ACC112 (cell line): ENCODE results near the gene PBX1.

ENCODE experiments used
- H2AFZ ChIP-seq: fragments of 200-600 bp; sonication (generic); one replicate; pipeline ENCODE4 v1.6.0; 2017; ENCODE audit warnings: antibody characterized with exemption, low read length; ENCODE audit not compliant: unreplicated experiment
- H3K27ac ChIP-seq: fragments of 200-600 bp; sonication (generic); 2 replicates; pipeline ENCODE4 v1.5.1; 2014; ENCODE audit warnings: low read depth, mild to moderate bottlenecking, antibody characterized with exemption, low read length, moderate library complexity
- H3K27me3 ChIP-seq: fragments of 200-600 bp; sonication (generic); 2 replicates; pipeline ENCODE4 v1.6.1; 2014; ENCODE audit warnings: mild to moderate bottlenecking, antibody characterized with exemption, low read length, moderate library complexity, mixed read lengths; ENCODE audit not compliant: insufficient read depth
- H3K36me3 ChIP-seq: fragments of 200-600 bp; sonication (generic); 2 replicates; pipeline ENCODE4 v1.6.1; 2016; ENCODE audit warnings: mild to moderate bottlenecking, antibody characterized with exemption, low read length, moderate library complexity, mixed read lengths; ENCODE audit not compliant: insufficient read depth
- H3K4me1 ChIP-seq: fragments of 200-600 bp; sonication (generic); one replicate; pipeline ENCODE4 v1.6.1; 2016; ENCODE audit warnings: low read length, mixed read lengths; ENCODE audit not compliant: insufficient read depth, unreplicated experiment, control insufficient read depth
- H3K4me3 ChIP-seq: fragments of 200-600 bp; sonication (generic); 2 replicates; pipeline ENCODE4 v1.5.1; 2014; ENCODE audit warnings: mild to moderate bottlenecking, low read depth, low read length
- H3K79me2 ChIP-seq: fragments of 200-600 bp; sonication (generic); one replicate; pipeline ENCODE4 v1.6.0; 2016; ENCODE audit warnings: low read length; ENCODE audit not compliant: control insufficient read depth, unreplicated experiment, insufficient read depth

The PBX1 gene

GRCh38 chr1:164631751-164632150 lies 72.8 kb downstream of the PBX1 start:
- H3K36me3 ChIP-seq, result no peaks in the 10 kb centered on the region
- H3K79me2 ChIP-seq, result no peaks in the 10 kb centered on the region
- H3K27me3 ChIP-seq, result no peaks in the 10 kb centered on the region
- H3K4me1 ChIP-seq, result peaks cover 5% of the 10 kb centered on the region
- no peak overlapping the region for H2AFZ ChIP-seq
- H3K27ac ChIP-seq, result no peak overlapping the region
- no peak overlapping the region for H3K4me3 ChIP-seq

- H3K4me1 ChIP-seq, result peaks cover 21% of the 10 kb centered on the region
- no peak overlapping the region for H2AFZ ChIP-seq
- H3K79me2 ChIP-seq, result no peaks in the 10 kb centered on the region
- no peaks in the 10 kb centered on the region for H3K27me3 ChIP-seq
- no peak overlapping the region for H3K4me3 ChIP-seq
- no peak overlapping the region for H3K27ac ChIP-seq
- no peaks in the 10 kb centered on the region for H3K36me3 ChIP-seq
These were observed 75.0 kb downstream of the PBX1 start for GRCh38 chr1:164633997-164634396.

GRCh38 chr1:164635059-164635802 lies 76.2 kb downstream of the PBX1 start:
- Histone ChIP-seq H3K4me1 (peaks cover 21% of the 10 kb centered on the region), H3K4me3 (no peak overlapping the region), H3K79me2 (no peaks in the 10 kb centered on the region)

GRCh38 chr1:164635803-164636731 lies 77.1 kb downstream of the PBX1 start:
- Histone ChIP-seq H3K36me3 (no peaks in the 10 kb centered on the region), H2AFZ (no peak overlapping the region), H3K27me3 (no peaks in the 10 kb centered on the region), H3K4me3 (no peak overlapping the region), H3K27ac (no peak overlapping the region), H3K4me1 (peaks cover 25% of the 10 kb centered on the region), H3K79me2 (peaks cover 2% of the 10 kb centered on the region)

More at GRCh38 chr1:164635059-164635802, 76.2 kb downstream of the PBX1 start:
- Histone ChIP-seq H2AFZ (no peak overlapping the region), H3K27ac (no peak overlapping the region), H3K36me3 (no peaks in the 10 kb centered on the region), H3K27me3 (no peaks in the 10 kb centered on the region)

GRCh38 chr1:164636757-164637156 lies 77.8 kb downstream of the PBX1 start:
- Histone ChIP-seq H3K27ac (peak overlapping the region; percentile 75), H3K4me3 (no peak overlapping the region), H3K36me3 (no peaks in the 10 kb centered on the region), H3K79me2 (peaks cover 2% of the 10 kb centered on the region), H2AFZ (no peak overlapping the region), H3K4me1 (peaks cover 31% of the 10 kb centered on the region), H3K27me3 (no peaks in the 10 kb centered on the region)

GRCh38 chr1:164637461-164638375 lies 78.7 kb downstream of the PBX1 start:
- H2AFZ ChIP-seq, result peak overlapping the region; percentile 35
- no peak overlapping the region for H3K4me3 ChIP-seq
- no peaks in the 10 kb centered on the region for H3K27me3 ChIP-seq
- H3K36me3 ChIP-seq, result no peaks in the 10 kb centered on the region
- peak overlapping the region; percentile 75 for H3K27ac ChIP-seq
- peaks cover 2% of the 10 kb centered on the region for H3K79me2 ChIP-seq
- peaks cover 31% of the 10 kb centered on the region for H3K4me1 ChIP-seq

GRCh38 chr1:164638492-164639202 lies 79.7 kb downstream of the PBX1 start:
- H3K4me3 ChIP-seq, result no peak overlapping the region
- H3K79me2 ChIP-seq, result peaks cover 2% of the 10 kb centered on the region
- no peaks in the 10 kb centered on the region for H3K27me3 ChIP-seq
- H3K27ac ChIP-seq, result no peak overlapping the region
- no peak overlapping the region for H2AFZ ChIP-seq
- H3K36me3 ChIP-seq, result no peaks in the 10 kb centered on the region; the same call in 1 of the 2 replicates
- H3K4me1 ChIP-seq, result peaks cover 31% of the 10 kb centered on the region

- Histone ChIP-seq H3K36me3 (no peaks in the 10 kb centered on the region; the same call in 1 of the 2 replicates), H3K4me3 (no peak overlapping the region), H3K27me3 (no peaks in the 10 kb centered on the region), H3K4me1 (peaks cover 44% of the 10 kb centered on the region), H3K79me2 (peaks cover 2% of the 10 kb centered on the region), H2AFZ (no peak overlapping the region), H3K27ac (no peak overlapping the region)
These were observed 81.8 kb downstream of the PBX1 start for GRCh38 chr1:164640686-164641352.

GRCh38 chr1:164641353-164641730 lies 82.4 kb downstream of the PBX1 start:
- no peaks in the 10 kb centered on the region; the same call in 1 of the 2 replicates for H3K36me3 ChIP-seq
- no peak overlapping the region for H3K27ac ChIP-seq
- peaks cover 2% of the 10 kb centered on the region for H3K79me2 ChIP-seq
- no peak overlapping the region for H2AFZ ChIP-seq
- H3K4me3 ChIP-seq, result no peak overlapping the region
- H3K27me3 ChIP-seq, result no peaks in the 10 kb centered on the region
- peaks cover 43% of the 10 kb centered on the region for H3K4me1 ChIP-seq
